Neural progenitor cell (in vitro differentiated cells): Measurements from ENCODE around the gene ZNF479. TPM values are rescaled to one million over a fixed set of nuclear protein-coding genes. Genes with fewer than 3 reads are reported as not detected.
"Not testable (repeated sequence)": the region's sequence is repeated elsewhere in the genome, so short reads cannot be mapped to it uniquely, and the experiment has no call there.

Source experiments
- DNase-seq: peaks from one replicate; pipeline ENCODE4 v3.0.0-alpha.2; 2016; ENCODE audit warnings: low spot score
- H2AFZ ChIP-seq: fragments of 200-600 bp; sonication (generic); replicated peaks from 2 replicates; pipeline ENCODE4 v1.6.1; 2016; ENCODE audit warnings: antibody characterized with exemption
- H3F3A ChIP-seq: fragments of 200-600 bp; sonication (generic); 2 replicates; pipeline ENCODE4 v1.6.1; 2016; ENCODE audit warnings: antibody characterized with exemption, low read depth
- H3K27ac ChIP-seq: fragments of 200-600 bp; sonication (generic); 2 replicates; pipeline ENCODE4 v1.5.1; 2016; ENCODE audit warnings: mild to moderate bottlenecking
- H3K27me3 ChIP-seq: fragments of 200-600 bp; sonication (generic); 2 replicates; pipeline ENCODE4 v1.6.1; 2016; ENCODE audit warnings: mild to moderate bottlenecking, moderate library complexity
- H3K36me3 ChIP-seq: fragments of 200-600 bp; sonication (generic); 2 replicates; pipeline ENCODE4 v1.5.1; 2016
- H3K4me1 ChIP-seq: fragments of 200-600 bp; sonication (generic); 2 replicates; pipeline ENCODE4 v1.6.1; 2016; ENCODE audit warnings: mixed run types
- H3K4me2 ChIP-seq: fragments of 200-600 bp; sonication (generic); 2 replicates; pipeline ENCODE4 v1.6.1; 2016
- H3K4me3 ChIP-seq: fragments of 200-600 bp; sonication (generic); 2 replicates; pipeline ENCODE4 v1.5.1; 2016
- H3K79me2 ChIP-seq: fragments of 200-600 bp; sonication (generic); 2 replicates; pipeline ENCODE4 v1.6.1; 2016; ENCODE audit warnings: low read depth
- H3K9ac ChIP-seq: fragments of 200-600 bp; sonication (generic); 2 replicates; pipeline ENCODE4 v1.6.1; 2016
- H3K9me3 ChIP-seq: fragments of 200-600 bp; sonication (generic); 2 replicates; pipeline ENCODE4 v1.5.1; 2016; ENCODE audit warnings: low read depth
- H4K20me1 ChIP-seq: fragments of 200-600 bp; sonication (generic); 2 replicates; pipeline ENCODE4 v1.6.1; 2016; ENCODE audit warnings: low read depth
- H3K27ac Mint-ChIP-seq: 3 replicates; pipeline ENCODE4 v1.8.0; 2021; ENCODE audit warnings: mixed read lengths
- H3K27me3 Mint-ChIP-seq: 2 replicates; pipeline ENCODE4 v1.8.0; 2022; ENCODE audit warnings: low read depth, mild to moderate bottlenecking, inconsistent platforms, moderate library complexity, mixed read lengths; ENCODE audit not compliant: insufficient read depth
- H3K36me3 Mint-ChIP-seq: 3 replicates; pipeline ENCODE4 v1.8.0; 2021; ENCODE audit warnings: mixed read lengths
- H3K4me1 Mint-ChIP-seq: 3 replicates; pipeline ENCODE4 v1.8.0; 2021; ENCODE audit warnings: mixed read lengths
- H3K4me3 Mint-ChIP-seq: 3 replicates; pipeline ENCODE4 v1.8.0; 2021; ENCODE audit warnings: mild to moderate bottlenecking, moderate library complexity, mixed read lengths
- H3K9me3 Mint-ChIP-seq: 3 replicates; pipeline ENCODE4 v1.8.0; 2020; ENCODE audit warnings: mixed read lengths
- CTCF ChIP-seq: fragments of 200-600 bp; sonication (generic); IDR thresholded peaks from 2 replicates; pipeline ENCODE4 v1.5.1; 2017; ENCODE audit warnings: antibody characterized with exemption, mild to moderate bottlenecking
- EZH2 ChIP-seq: fragments of 200-600 bp; sonication (generic); IDR thresholded peaks from 2 replicates; pipeline ENCODE4 v1.6.1; 2017; ENCODE audit warnings: antibody characterized with exemption, mild to moderate bottlenecking, moderate library complexity
- EZH2phosphoT487 ChIP-seq: fragments of 200-600 bp; sonication (generic); IDR thresholded peaks from 2 replicates; pipeline ENCODE4 v1.6.1; 2017; ENCODE audit warnings: antibody characterized with exemption
- total RNA-seq: library from RNA; depleted of rRNA; stranded (reverse); fragments of >200 nt; gene quantifications from 2 replicates; pipeline ENCODE4 v1.2.3, GENCODE V29; 2015; ENCODE audit warnings: low replicate concordance

ZNF479 gene
- total RNA-seq, 1 donor from 2014 or later: not detected

DNA sequence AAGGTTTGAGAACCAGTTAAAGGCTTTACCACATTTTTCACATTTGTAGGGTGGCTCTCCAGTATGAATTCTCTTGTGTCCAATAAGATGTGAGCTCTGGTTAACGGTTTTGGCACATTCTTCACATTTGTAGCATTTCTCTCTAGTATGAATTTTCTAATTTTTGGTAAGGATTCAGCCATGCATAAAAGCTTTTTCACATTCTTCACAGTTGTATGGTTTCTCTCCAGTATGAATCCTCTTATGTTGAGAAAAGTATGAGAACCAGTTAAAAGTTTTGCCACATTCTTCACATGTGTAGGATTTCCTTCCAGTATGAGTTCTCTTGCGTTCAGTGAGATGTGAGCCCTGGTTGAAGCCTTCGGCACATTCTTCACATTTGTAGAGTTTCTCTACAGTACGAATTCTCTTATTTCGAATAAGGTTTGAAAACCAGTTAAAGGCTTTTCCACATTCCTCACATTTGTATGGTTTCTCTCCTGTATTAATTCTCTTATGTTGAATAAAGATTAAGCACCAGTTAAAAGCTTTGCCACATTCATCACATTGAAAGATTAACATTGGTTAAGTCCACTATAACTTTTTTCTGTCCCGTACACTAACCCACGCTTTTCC lies 33.2 kb upstream of the ZNF479 start:
- H3K9me3 ChIP-seq: peaks cover 47% of the 10 kb centered on the region
- no peak for DNase-seq

DNA sequence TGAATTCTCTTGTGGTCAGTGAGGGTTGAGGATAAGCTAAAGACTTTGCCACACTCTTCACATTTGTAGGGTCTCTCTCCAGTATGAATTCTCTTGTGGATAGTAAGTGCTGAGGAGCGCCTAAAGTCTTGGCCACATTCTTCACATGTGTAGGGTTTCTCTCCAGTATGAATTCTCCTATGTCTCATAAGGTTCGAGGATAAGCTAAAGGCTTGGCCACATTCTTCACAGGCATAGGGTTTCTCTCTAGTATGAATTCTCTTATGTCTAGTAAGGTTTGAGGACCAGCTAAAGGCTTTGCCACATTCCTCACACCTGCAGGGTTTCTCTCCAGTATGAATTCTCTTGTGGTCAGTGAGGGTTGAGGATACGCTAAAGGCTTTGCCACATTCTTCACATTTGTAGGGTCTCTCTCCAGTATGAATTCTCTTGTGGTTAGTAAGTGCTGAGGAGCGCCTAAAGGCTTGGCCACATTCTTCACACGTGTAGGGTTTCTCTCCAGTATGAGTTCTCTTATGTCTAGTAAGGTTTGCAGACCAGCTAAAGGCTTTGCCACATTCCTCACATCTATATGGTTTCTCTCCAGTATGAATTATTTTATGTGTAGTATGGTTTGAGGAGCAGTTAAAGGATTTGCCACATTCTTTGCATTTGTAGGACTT lies 12.0 kb downstream of the ZNF479 start:
- not testable (repeated sequence) for H3K4me1 Mint-ChIP-seq, H3K36me3 Mint-ChIP-seq, H4K20me1 ChIP-seq, H3K27ac ChIP-seq, H3K36me3 ChIP-seq, H3F3A ChIP-seq, H3K27me3 ChIP-seq, H3K4me3 ChIP-seq, H3K79me2 ChIP-seq, H3K4me2 ChIP-seq, H3K4me1 ChIP-seq, H3K4me3 Mint-ChIP-seq, H3K9ac ChIP-seq, DNase-seq, H2AFZ ChIP-seq, H3K27ac Mint-ChIP-seq, H3K27me3 Mint-ChIP-seq
- peaks cover 28% of the 10 kb centered on the region for H3K9me3 Mint-ChIP-seq
- H3K9me3 ChIP-seq: peaks cover 13% of the 10 kb centered on the region

More for the DNA sequence above, 33.2 kb upstream of the ZNF479 start:
- no peaks in the 10 kb centered on the region for H3K27me3 Mint-ChIP-seq
- Histone ChIP-seq H3F3A (no peaks in the 10 kb centered on the region), H2AFZ (no peak overlapping the region), H3K27me3 (no peaks in the 10 kb centered on the region), H3K4me1 (no peaks in the 10 kb centered on the region), H3K27ac (no peak overlapping the region), H3K4me2 (no peak overlapping the region), H3K36me3 (no peaks in the 10 kb centered on the region), H3K4me3 (no peak overlapping the region), H3K9ac (no peak overlapping the region), H3K79me2 (no peaks in the 10 kb centered on the region), H4K20me1 (no peaks in the 10 kb centered on the region)
- no peaks in the 10 kb centered on the region for H3K4me1 Mint-ChIP-seq
- H3K4me3 Mint-ChIP-seq: no peak overlapping the region
- H3K27ac Mint-ChIP-seq: no peak overlapping the region
- no peak for TF ChIP-seq CTCF
- no peak for TF ChIP-seq EZH2phosphoT487
- no peak for TF ChIP-seq EZH2
- peaks cover 45% of the 10 kb centered on the region for H3K9me3 Mint-ChIP-seq
- no peaks in the 10 kb centered on the region for H3K36me3 Mint-ChIP-seq
